ENCODE data around the gene NRG3.

Gene NRG3

DNA sequence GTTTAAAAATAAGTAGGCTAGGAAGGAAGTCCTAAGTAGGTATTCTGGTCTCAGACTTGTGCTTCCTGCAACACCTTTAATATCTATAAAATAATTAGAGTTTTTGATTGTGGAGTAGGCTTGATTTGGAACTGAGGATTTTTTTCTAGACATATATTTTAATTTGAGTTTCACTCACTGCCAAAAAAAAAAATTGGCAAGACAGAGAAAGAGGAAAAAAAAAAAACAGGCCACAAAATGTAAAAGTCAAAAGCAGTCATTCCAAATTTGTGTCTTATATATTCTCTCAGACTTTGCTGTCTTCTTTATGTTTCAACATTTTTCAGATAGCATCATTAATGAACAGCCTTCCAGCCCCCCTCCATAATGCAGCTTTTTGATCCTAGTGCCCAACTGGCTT, 346.1 kb downstream of the NRG3 start:
- H3K4me3 ChIP-seq (ENCODE audit: low read length): no peak overlapping the region
- no peaks in the 10 kb centered on the region for H3K9me3 ChIP-seq (ENCODE audit: control insufficient read depth, low read length)
- H3K9ac ChIP-seq (ENCODE audit: low read length): no peak overlapping the region
- no peaks in the 10 kb centered on the region for H3K27me3 ChIP-seq (replicated peaks; ENCODE audit: control insufficient read depth, insufficient read depth, low read length)
- H3K36me3 ChIP-seq (ENCODE audit: control insufficient read depth, insufficient read depth, low read length, severe bottlenecking): no peaks in the 10 kb centered on the region
- no peak for DNase-seq (ENCODE audit: low read depth)
- no peaks in the 10 kb centered on the region for H3K4me1 ChIP-seq (ENCODE audit: control insufficient read depth, insufficient read depth, low read length)

DNA sequence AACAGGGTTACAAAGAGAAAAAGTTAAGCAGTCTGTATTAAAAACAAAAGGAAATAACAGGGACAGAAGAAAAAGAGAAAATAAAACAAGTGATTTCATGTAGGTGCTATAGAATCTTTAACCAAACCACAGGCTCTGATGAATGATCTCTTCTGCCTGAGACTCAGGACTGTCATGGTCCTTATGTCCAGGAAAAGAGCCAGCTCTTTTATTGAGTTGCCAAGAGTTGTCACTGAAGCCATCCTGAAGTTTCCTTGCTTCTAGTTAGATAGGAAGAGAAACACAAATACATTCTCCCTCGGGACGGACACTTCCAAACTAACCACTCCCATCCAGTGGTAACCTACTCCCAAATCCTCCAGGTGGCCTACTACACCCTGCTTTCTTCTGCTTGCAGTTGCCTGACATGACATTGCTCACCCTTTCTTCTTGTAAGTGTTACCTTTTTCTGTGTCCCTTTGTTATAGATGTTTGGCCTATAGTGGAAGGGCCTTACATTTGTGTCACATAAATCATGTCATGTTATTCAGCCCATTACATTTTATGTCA, 346.7 kb downstream of the NRG3 start:
- H3K4me3 ChIP-seq (ENCODE audit: low read length): no peak overlapping the region
- DNase-seq (ENCODE audit: low read depth): no peak
- no peak overlapping the region for H3K9ac ChIP-seq (ENCODE audit: low read length)
- no peaks in the 10 kb centered on the region for H3K9me3 ChIP-seq (ENCODE audit: control insufficient read depth, low read length)
- no peaks in the 10 kb centered on the region for H3K27me3 ChIP-seq (replicated peaks; ENCODE audit: control insufficient read depth, insufficient read depth, low read length)
- no peaks in the 10 kb centered on the region for H3K36me3 ChIP-seq (ENCODE audit: control insufficient read depth, insufficient read depth, low read length, severe bottlenecking)
- H3K4me1 ChIP-seq (ENCODE audit: control insufficient read depth, insufficient read depth, low read length): no peaks in the 10 kb centered on the region

DNA sequence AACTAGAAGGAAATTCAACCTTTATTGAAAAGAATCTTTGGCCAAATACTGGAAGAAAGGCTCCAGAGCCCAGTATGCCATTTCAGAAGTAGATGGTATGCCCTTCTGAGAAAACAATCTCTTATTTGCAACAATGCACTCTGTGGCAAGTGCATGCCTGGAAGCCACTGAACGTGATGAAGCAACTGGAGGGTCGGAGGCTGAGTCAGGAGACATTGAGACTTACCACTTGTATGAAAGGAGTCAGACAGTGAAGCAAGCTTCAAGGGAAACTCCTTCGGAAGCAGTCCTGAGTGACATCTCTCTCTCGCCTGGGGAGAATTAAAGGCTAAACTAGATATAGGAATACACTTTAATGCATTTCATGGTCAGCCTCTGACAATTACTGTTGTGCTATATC, 353.7 kb downstream of the NRG3 start:
- Histone ChIP-seq H3K27me3 (replicated peaks; ENCODE audit: control insufficient read depth, insufficient read depth, low read length) (no peaks in the 10 kb centered on the region), H3K9me3 (ENCODE audit: control insufficient read depth, low read length) (no peaks in the 10 kb centered on the region), H3K4me1 (ENCODE audit: control insufficient read depth, insufficient read depth, low read length) (no peaks in the 10 kb centered on the region), H3K9ac (ENCODE audit: low read length) (no peak overlapping the region), H3K36me3 (ENCODE audit: control insufficient read depth, insufficient read depth, low read length, severe bottlenecking) (no peaks in the 10 kb centered on the region), H3K4me3 (ENCODE audit: low read length) (no peak overlapping the region)
- DNase-seq (ENCODE audit: low read depth): no peak

DNA sequence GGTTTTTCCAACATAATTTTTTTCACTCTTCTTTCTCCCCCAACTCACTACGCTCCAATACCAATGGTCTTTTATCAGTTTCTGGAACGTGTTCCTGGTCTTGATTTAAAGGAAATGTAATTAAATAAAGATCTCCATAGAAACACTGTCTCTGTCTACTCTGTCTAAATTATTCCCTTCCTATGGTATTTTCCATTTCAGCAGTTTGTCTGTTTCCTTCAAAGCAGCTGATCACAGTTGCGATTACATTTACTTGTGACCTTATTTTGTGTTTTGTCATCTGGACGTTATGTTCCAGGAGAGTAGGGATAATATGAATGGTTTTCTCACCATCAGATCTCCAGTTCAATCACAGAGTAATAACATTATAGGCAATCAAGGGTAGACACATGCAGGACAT, 359.2 kb downstream of the NRG3 start:
- Histone ChIP-seq H3K9me3 (ENCODE audit: control insufficient read depth, low read length) (no peaks in the 10 kb centered on the region), H3K4me1 (ENCODE audit: control insufficient read depth, insufficient read depth, low read length) (no peaks in the 10 kb centered on the region), H3K9ac (ENCODE audit: low read length) (no peak overlapping the region), H3K4me3 (ENCODE audit: low read length) (no peak overlapping the region), H3K27me3 (replicated peaks; ENCODE audit: control insufficient read depth, insufficient read depth, low read length) (no peaks in the 10 kb centered on the region), H3K36me3 (ENCODE audit: control insufficient read depth, insufficient read depth, low read length, severe bottlenecking) (no peaks in the 10 kb centered on the region)
- no peak for DNase-seq (ENCODE audit: low read depth)

DNA sequence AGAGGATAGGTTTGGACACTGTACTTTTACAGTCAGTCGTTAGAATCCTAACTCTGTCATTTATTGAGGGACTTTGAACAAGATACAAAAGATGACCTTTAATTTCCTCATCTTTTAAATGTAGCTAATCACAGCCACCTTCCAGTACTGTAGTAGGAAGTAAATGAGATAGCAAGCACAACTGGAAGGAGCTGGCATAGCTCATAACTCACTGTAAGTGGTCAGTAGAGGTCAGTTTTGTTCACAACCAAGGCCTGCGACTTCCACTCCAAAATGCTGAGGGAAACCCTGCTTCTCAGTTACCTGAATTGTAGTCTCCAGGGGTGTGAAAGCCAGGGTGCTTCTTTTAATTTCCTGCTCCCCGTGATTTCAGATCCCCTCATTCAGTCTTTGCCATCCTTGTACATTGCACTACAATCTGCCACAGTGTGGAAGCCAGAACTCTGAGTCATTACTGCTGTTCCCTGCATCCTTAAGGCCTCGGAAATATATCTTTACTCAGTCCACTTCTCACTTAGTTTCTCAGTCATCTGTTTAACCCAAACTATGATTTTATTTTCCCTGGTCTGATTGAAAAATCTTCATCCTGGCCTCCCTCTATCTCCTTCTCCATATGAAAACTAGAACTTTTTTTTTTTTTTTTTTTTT, 361.2 kb downstream of the NRG3 start:
- H3K4me3 ChIP-seq (ENCODE audit: low read length): no peak overlapping the region
- DNase-seq (ENCODE audit: low read depth): no peak
- no peak overlapping the region for H3K9ac ChIP-seq (ENCODE audit: low read length)
- H3K36me3 ChIP-seq (ENCODE audit: control insufficient read depth, insufficient read depth, low read length, severe bottlenecking): no peaks in the 10 kb centered on the region
- H3K9me3 ChIP-seq (ENCODE audit: control insufficient read depth, low read length): no peaks in the 10 kb centered on the region
- H3K4me1 ChIP-seq (ENCODE audit: control insufficient read depth, insufficient read depth, low read length): no peaks in the 10 kb centered on the region
- no peaks in the 10 kb centered on the region for H3K27me3 ChIP-seq (replicated peaks; ENCODE audit: control insufficient read depth, insufficient read depth, low read length)

DNA sequence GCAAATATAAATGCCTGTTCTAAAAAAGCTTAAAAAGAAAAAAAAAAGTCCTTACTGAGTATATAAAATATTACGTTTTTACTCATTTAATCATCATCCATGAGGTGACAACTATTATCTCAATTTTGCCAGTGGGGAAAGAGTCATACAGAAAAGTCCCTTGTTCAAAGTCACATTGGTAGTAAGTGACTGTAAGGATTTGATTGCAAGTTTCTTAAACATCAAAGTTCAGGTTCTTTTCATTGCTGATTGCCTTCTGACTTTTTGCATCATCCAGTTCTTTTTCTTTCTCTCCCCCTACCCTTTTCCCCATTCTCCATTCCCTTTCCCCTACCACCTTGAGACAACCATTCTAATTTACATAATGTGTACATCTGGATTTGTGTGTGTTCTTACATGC, 363.3 kb downstream of the NRG3 start:
- H3K9me3 ChIP-seq (ENCODE audit: control insufficient read depth, low read length): peaks cover 4% of the 10 kb centered on the region
- H3K9ac ChIP-seq (ENCODE audit: low read length): no peak overlapping the region
- no peaks in the 10 kb centered on the region for H3K4me1 ChIP-seq (ENCODE audit: control insufficient read depth, insufficient read depth, low read length)
- no peaks in the 10 kb centered on the region for H3K36me3 ChIP-seq (ENCODE audit: control insufficient read depth, insufficient read depth, low read length, severe bottlenecking)
- no peak overlapping the region for H3K4me3 ChIP-seq (ENCODE audit: low read length)
- no peaks in the 10 kb centered on the region for H3K27me3 ChIP-seq (replicated peaks; ENCODE audit: control insufficient read depth, insufficient read depth, low read length)
- no peak for DNase-seq (ENCODE audit: low read depth)

DNA sequence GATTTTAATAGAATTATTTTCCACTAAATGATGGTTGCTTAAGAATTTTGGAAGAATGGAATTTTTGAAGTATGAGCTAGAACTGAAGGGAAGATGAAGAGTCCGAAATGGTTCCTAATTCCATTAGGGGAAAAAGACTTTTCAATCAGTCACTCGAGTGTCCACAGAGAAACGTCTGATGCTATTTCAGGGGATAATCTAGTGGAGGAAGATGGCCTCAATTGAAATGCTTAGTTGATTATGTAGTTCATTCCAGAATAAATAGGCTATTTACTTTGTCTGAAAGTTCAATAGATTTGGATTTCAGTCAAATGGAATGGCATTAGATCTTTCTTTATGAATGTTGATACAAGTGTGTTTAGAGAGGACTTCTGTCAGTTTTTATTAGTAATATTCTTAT, 365.4 kb downstream of the NRG3 start:
- Histone ChIP-seq H3K4me3 (ENCODE audit: low read length) (no peak overlapping the region), H3K36me3 (ENCODE audit: control insufficient read depth, insufficient read depth, low read length, severe bottlenecking) (no peaks in the 10 kb centered on the region), H3K9me3 (ENCODE audit: control insufficient read depth, low read length) (peaks cover 11% of the 10 kb centered on the region), H3K27me3 (replicated peaks; ENCODE audit: control insufficient read depth, insufficient read depth, low read length) (no peaks in the 10 kb centered on the region), H3K4me1 (ENCODE audit: control insufficient read depth, insufficient read depth, low read length) (no peaks in the 10 kb centered on the region), H3K9ac (ENCODE audit: low read length) (no peak overlapping the region)
- DNase-seq (ENCODE audit: low read depth): no peak

DNA sequence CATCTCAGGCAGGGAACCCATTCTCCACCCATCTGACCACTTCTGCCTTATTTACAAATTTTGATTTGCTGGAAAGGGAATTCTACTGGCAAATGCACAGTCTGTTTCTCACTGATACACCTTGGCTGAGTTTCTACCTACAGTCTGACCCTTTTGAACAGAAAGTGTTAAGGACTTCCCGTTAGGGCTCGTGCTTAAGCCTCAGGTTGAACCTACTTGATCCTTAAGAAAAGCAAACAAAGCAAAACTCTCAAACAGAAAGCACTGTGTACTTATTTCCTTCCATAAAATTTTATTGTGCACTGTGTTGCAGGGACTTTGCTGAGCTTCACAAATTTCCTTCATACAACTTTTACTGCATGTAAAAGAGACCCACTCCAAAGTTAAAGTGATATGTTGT, 367.8 kb downstream of the NRG3 start:
- H3K4me1 ChIP-seq (ENCODE audit: control insufficient read depth, insufficient read depth, low read length): no peaks in the 10 kb centered on the region
- no peaks in the 10 kb centered on the region for H3K27me3 ChIP-seq (replicated peaks; ENCODE audit: control insufficient read depth, insufficient read depth, low read length)
- H3K36me3 ChIP-seq (ENCODE audit: control insufficient read depth, insufficient read depth, low read length, severe bottlenecking): no peaks in the 10 kb centered on the region
- peaks cover 11% of the 10 kb centered on the region for H3K9me3 ChIP-seq (ENCODE audit: control insufficient read depth, low read length)
- no peak for DNase-seq (ENCODE audit: low read depth)
- H3K9ac ChIP-seq (ENCODE audit: low read length): no peak overlapping the region
- H3K4me3 ChIP-seq (ENCODE audit: low read length): no peak overlapping the region

DNA sequence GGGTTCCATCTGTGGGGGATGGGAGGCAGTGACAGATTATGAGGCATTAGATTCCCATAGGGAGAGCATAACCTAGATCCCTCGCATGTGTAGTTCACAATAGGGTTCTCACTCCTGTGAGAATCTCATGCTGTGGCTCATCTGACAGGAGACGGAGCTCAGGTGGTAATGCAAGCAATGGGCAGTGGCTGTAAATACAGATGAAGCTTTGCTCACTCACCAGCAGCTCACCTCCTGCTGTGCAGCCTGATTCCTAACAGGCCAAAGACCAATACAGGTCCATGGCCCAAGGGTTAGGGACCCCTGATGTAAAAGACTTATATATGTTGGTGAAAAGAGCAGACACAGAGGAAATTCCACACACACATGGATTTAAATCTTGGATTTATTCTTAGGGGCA, 370.2 kb downstream of the NRG3 start:
- H3K9me3 ChIP-seq (ENCODE audit: control insufficient read depth, low read length): peaks cover 11% of the 10 kb centered on the region
- DNase-seq (ENCODE audit: low read depth): no peak
- no peaks in the 10 kb centered on the region for H3K27me3 ChIP-seq (replicated peaks; ENCODE audit: control insufficient read depth, insufficient read depth, low read length)
- H3K4me1 ChIP-seq (ENCODE audit: control insufficient read depth, insufficient read depth, low read length): no peaks in the 10 kb centered on the region
- H3K36me3 ChIP-seq (ENCODE audit: control insufficient read depth, insufficient read depth, low read length, severe bottlenecking): no peaks in the 10 kb centered on the region
- H3K9ac ChIP-seq (ENCODE audit: low read length): no peak overlapping the region
- H3K4me3 ChIP-seq (ENCODE audit: low read length): no peak overlapping the region

DNA sequence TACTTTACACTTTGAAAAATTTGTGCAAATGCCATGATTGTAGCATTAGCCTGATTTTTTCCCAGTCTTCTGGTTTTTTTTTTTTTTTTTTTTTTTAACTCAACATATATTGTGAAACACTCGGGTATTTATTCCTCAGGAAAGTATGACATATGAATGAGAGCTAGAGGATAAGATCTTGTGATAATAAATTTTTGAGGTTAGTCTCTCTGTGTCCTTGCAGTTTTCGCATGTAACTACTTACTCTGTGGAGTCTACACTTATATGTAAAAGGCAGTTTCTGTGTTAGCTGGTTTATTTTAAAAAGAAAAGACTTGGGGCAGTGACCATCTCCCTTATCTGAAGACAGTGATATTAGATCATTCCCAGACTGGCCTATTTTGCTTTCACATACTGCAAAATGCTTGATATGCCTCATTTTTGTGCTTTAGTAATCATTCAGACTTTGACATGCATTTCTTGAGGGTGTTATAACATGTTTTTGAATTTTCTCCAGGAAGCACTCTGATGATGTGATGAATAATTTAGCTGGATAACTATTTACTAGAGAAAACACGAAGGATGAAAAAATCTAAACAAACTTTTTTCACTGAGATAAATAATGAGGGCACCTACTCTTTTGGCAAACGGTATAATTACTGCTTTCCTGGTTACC, 371.0 kb downstream of the NRG3 start:
- H3K9ac ChIP-seq (ENCODE audit: low read length): no peak overlapping the region
- H3K4me3 ChIP-seq (ENCODE audit: low read length): no peak overlapping the region
- no peaks in the 10 kb centered on the region for H3K4me1 ChIP-seq (ENCODE audit: control insufficient read depth, insufficient read depth, low read length)
- no peak for DNase-seq (ENCODE audit: low read depth)
- H3K27me3 ChIP-seq (replicated peaks; ENCODE audit: control insufficient read depth, insufficient read depth, low read length): no peaks in the 10 kb centered on the region
- H3K36me3 ChIP-seq (ENCODE audit: control insufficient read depth, insufficient read depth, low read length, severe bottlenecking): no peaks in the 10 kb centered on the region
- H3K9me3 ChIP-seq (ENCODE audit: control insufficient read depth, low read length): peaks cover 11% of the 10 kb centered on the region

DNA sequence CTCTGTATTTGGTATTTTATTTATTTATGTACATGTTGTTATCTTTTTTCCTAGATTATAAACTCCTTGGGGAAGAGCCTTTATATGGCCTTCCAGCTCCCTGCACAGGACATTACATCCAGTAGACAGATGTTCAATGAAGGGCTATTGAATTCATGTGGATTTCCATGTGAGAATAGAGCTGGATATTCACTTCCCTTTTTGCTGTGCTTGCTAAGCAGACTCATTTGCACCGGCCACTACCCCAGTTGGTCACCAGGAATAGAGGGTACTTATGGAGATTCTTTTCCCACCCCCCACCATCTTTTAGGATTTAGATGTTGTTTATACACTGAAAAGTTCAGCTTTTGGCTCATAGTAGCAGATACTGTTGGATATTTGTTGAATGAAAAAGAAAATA, 374.1 kb downstream of the NRG3 start:
- Histone ChIP-seq H3K36me3 (ENCODE audit: control insufficient read depth, insufficient read depth, low read length, severe bottlenecking) (no peaks in the 10 kb centered on the region), H3K9me3 (ENCODE audit: control insufficient read depth, low read length) (no peaks in the 10 kb centered on the region), H3K9ac (ENCODE audit: low read length) (no peak overlapping the region), H3K4me3 (ENCODE audit: low read length) (no peak overlapping the region), H3K4me1 (ENCODE audit: control insufficient read depth, insufficient read depth, low read length) (peaks cover 5% of the 10 kb centered on the region), H3K27me3 (replicated peaks; ENCODE audit: control insufficient read depth, insufficient read depth, low read length) (no peaks in the 10 kb centered on the region)
- DNase-seq (ENCODE audit: low read depth): no peak
